ENCODE data around the gene THADA.
A peak's percentile ranks its signal among the peaks of the same experiment; 100 is the strongest.

Gene THADA

GRCh38 chr2:43474273-43474672 is 121.6 kb downstream of the THADA start:
- WGBS (ENCODE audit: insufficient coverage): no CpG with 5 or more reads among the region's 5 CpGs
- peaks cover 0 to 6% (median 2%) of the 10 kb centered on the region in 4 experiments for H3K36me3 ChIP-seq (ENCODE audit: control insufficient read depth in 4 of 4, insufficient read depth in 4 of 4, low read length in 3 of 4)
- H3K4me1 ChIP-seq (ENCODE audit: control extremely low read depth in 1 of 4, control insufficient read depth in 4 of 4, insufficient read depth in 4 of 4, low read length in 3 of 4): peaks cover 0 to 5% (median 0%) of the 10 kb centered on the region in 4 experiments
- no peaks in the 10 kb centered on the region for H3K27me3 ChIP-seq (replicated peaks in 2 of 5; ENCODE audit: control insufficient read depth in 4 of 5, insufficient read depth in 5 of 5, low read length in 4 of 5)
- no peaks in the 10 kb centered on the region for H3K9me3 ChIP-seq (ENCODE audit: control extremely low read depth in 1 of 5, control insufficient read depth in 4 of 5, insufficient read depth in 2 of 5, low read depth in 1 of 5, low read length in 4 of 5)
- H3K4me3 ChIP-seq (ENCODE audit: control insufficient read depth in 1 of 7, extremely low read depth in 1 of 7, insufficient read depth in 4 of 7, low read depth in 2 of 7, low read length in 6 of 7): no peak overlapping the region
- POLR2A ChIA-PET: no interaction called here
- DNase-seq: no peak
- no peak overlapping the region for H3K27ac ChIP-seq (ENCODE audit: insufficient read depth in 1 of 2, low read depth in 1 of 2, low read length in 2 of 2, poor library complexity in 1 of 2, severe bottlenecking in 2 of 2)
- CTCF ChIA-PET: interaction anchor here (2.0 to 2.1 kb wide), 2 partner anchors 11 to 245 kb away, joined by 7 to 14 read pairs; no protein-coding TSS in a partner anchor

- ChIA-PET POLR2A (interaction anchor here (0.7 kb wide), 1 partner anchor 142 kb away, joined by 4 read pairs; no protein-coding TSS in a partner anchor), CTCF (interaction anchor here (0.7 to 2.0 kb wide), 3 partner anchors 14 to 645 kb away, joined by 3 to 7 read pairs (median 5); no protein-coding TSS in a partner anchor)
- DNase-seq: no peak
Measured at GRCh38 chr2:43473767-43474166, 122.1 kb downstream of the THADA start.

GRCh38 chr2:43472527-43473194 is 123.2 kb downstream of the THADA start:
- H3K36me3 ChIP-seq (ENCODE audit: control insufficient read depth in 4 of 4, insufficient read depth in 4 of 4, low read length in 3 of 4): peaks cover 0 to 6% (median 2%) of the 10 kb centered on the region in 4 experiments
- H3K27me3 ChIP-seq (replicated peaks in 2 of 5; ENCODE audit: control insufficient read depth in 4 of 5, insufficient read depth in 5 of 5, low read length in 4 of 5): no peaks in the 10 kb centered on the region
- H3K4me1 ChIP-seq (ENCODE audit: control extremely low read depth in 1 of 4, control insufficient read depth in 4 of 4, insufficient read depth in 4 of 4, low read length in 3 of 4): peaks cover 0 to 5% (median 0%) of the 10 kb centered on the region in 4 experiments
- no peaks in the 10 kb centered on the region for H3K9me3 ChIP-seq (ENCODE audit: control extremely low read depth in 1 of 5, control insufficient read depth in 4 of 5, insufficient read depth in 2 of 5, low read depth in 1 of 5, low read length in 4 of 5)
- POLR2A ChIA-PET: no interaction called here
- H3K4me3 ChIP-seq (ENCODE audit: control insufficient read depth in 1 of 7, extremely low read depth in 1 of 7, insufficient read depth in 4 of 7, low read depth in 2 of 7, low read length in 6 of 7): no peak overlapping the region
- peak in 1 of 3 donors; percentile 38 for DNase-seq
- CTCF ChIA-PET: interaction anchor here (1.0 to 2.0 kb wide), 4 partner anchors 13 to 243 kb away, joined by 3 to 7 read pairs (median 4); no protein-coding TSS in a partner anchor
- no peak overlapping the region for H3K27ac ChIP-seq (ENCODE audit: insufficient read depth in 1 of 2, low read depth in 1 of 2, low read length in 2 of 2, poor library complexity in 1 of 2, severe bottlenecking in 2 of 2)
- WGBS (ENCODE audit: insufficient coverage): no CpG with 5 or more reads among the region's 3 CpGs

More at GRCh38 chr2:43473767-43474166, 122.1 kb downstream of the THADA start:
- Histone ChIP-seq H3K27me3 (replicated peaks in 2 of 5; ENCODE audit: control insufficient read depth in 4 of 5, insufficient read depth in 5 of 5, low read length in 4 of 5) (no peaks in the 10 kb centered on the region), H3K9me3 (ENCODE audit: control extremely low read depth in 1 of 5, control insufficient read depth in 4 of 5, insufficient read depth in 2 of 5, low read depth in 1 of 5, low read length in 4 of 5) (no peaks in the 10 kb centered on the region), H3K36me3 (ENCODE audit: control insufficient read depth in 4 of 4, insufficient read depth in 4 of 4, low read length in 3 of 4) (peaks cover 0 to 6% (median 2%) of the 10 kb centered on the region in 4 experiments), H3K4me3 (ENCODE audit: control insufficient read depth in 1 of 7, extremely low read depth in 1 of 7, insufficient read depth in 4 of 7, low read depth in 2 of 7, low read length in 6 of 7) (no peak overlapping the region), H3K27ac (ENCODE audit: insufficient read depth in 1 of 2, low read depth in 1 of 2, low read length in 2 of 2, poor library complexity in 1 of 2, severe bottlenecking in 2 of 2) (no peak overlapping the region), H3K4me1 (ENCODE audit: control extremely low read depth in 1 of 4, control insufficient read depth in 4 of 4, insufficient read depth in 4 of 4, low read length in 3 of 4) (peaks cover 0 to 5% (median 0%) of the 10 kb centered on the region in 4 experiments)
- WGBS (ENCODE audit: insufficient coverage): 98% methylated on average over 8 of the region's 8 CpGs

- 100% methylated on average over 3 of the region's 3 CpGs for WGBS (ENCODE audit: insufficient coverage)
- ChIA-PET POLR2A (no interaction called here), CTCF (interaction anchor here (1.1 kb wide), 1 partner anchor 234 kb away, joined by 3 read pairs; no protein-coding TSS in a partner anchor)
- H3K4me3 ChIP-seq (ENCODE audit: control insufficient read depth in 1 of 7, extremely low read depth in 1 of 7, insufficient read depth in 4 of 7, low read depth in 2 of 7, low read length in 6 of 7): no peak overlapping the region
- no peaks in the 10 kb centered on the region for H3K27me3 ChIP-seq (replicated peaks in 2 of 5; ENCODE audit: control insufficient read depth in 4 of 5, insufficient read depth in 5 of 5, low read length in 4 of 5)
- no peaks in the 10 kb centered on the region for H3K9me3 ChIP-seq (ENCODE audit: control extremely low read depth in 1 of 5, control insufficient read depth in 4 of 5, insufficient read depth in 2 of 5, low read depth in 1 of 5, low read length in 4 of 5)
- peaks cover 0 to 5% (median 2%) of the 10 kb centered on the region in 4 experiments for H3K36me3 ChIP-seq (ENCODE audit: control insufficient read depth in 4 of 4, insufficient read depth in 4 of 4, low read length in 3 of 4)
- peaks cover 0 to 5% (median 0%) of the 10 kb centered on the region in 4 experiments for H3K4me1 ChIP-seq (ENCODE audit: control extremely low read depth in 1 of 4, control insufficient read depth in 4 of 4, insufficient read depth in 4 of 4, low read length in 3 of 4)
- no peak for DNase-seq
- no peak overlapping the region for H3K27ac ChIP-seq (ENCODE audit: insufficient read depth in 1 of 2, low read depth in 1 of 2, low read length in 2 of 2, poor library complexity in 1 of 2, severe bottlenecking in 2 of 2)
Measured at GRCh38 chr2:43469713-43470112, 126.1 kb downstream of the THADA start.

GRCh38 chr2:43469094-43469493 is 126.7 kb downstream of the THADA start:
- Histone ChIP-seq H3K4me3 (ENCODE audit: control insufficient read depth in 1 of 7, extremely low read depth in 1 of 7, insufficient read depth in 4 of 7, low read depth in 2 of 7, low read length in 6 of 7) (no peak overlapping the region), H3K4me1 (ENCODE audit: control extremely low read depth in 1 of 4, control insufficient read depth in 4 of 4, insufficient read depth in 4 of 4, low read length in 3 of 4) (peaks cover 0 to under 1% (median 0%) of the 10 kb centered on the region in 4 experiments), H3K9me3 (ENCODE audit: control extremely low read depth in 1 of 5, control insufficient read depth in 4 of 5, insufficient read depth in 2 of 5, low read depth in 1 of 5, low read length in 4 of 5) (no peaks in the 10 kb centered on the region), H3K36me3 (ENCODE audit: control insufficient read depth in 4 of 4, insufficient read depth in 4 of 4, low read length in 3 of 4) (peaks cover 0 to 5% (median 2%) of the 10 kb centered on the region in 4 experiments), H3K27me3 (replicated peaks in 2 of 5; ENCODE audit: control insufficient read depth in 4 of 5, insufficient read depth in 5 of 5, low read length in 4 of 5) (no peaks in the 10 kb centered on the region), H3K27ac (ENCODE audit: insufficient read depth in 1 of 2, low read depth in 1 of 2, low read length in 2 of 2, poor library complexity in 1 of 2, severe bottlenecking in 2 of 2) (no peak overlapping the region)
- ChIA-PET CTCF (interaction anchor here (1.1 kb wide), 1 partner anchor 234 kb away, joined by 3 read pairs; no protein-coding TSS in a partner anchor), POLR2A (no interaction called here)
- no peak for DNase-seq
- 100% methylated on average over 1 of the region's 3 CpGs for WGBS (ENCODE audit: insufficient coverage)

GRCh38 chr2:43467891-43468290 is 127.9 kb downstream of the THADA start:
- 100% methylated on average over 1 of the region's 3 CpGs for WGBS (ENCODE audit: insufficient coverage)

GRCh38 chr2:43465234-43465633 is 130.6 kb downstream of the THADA start:
- POLR2A ChIA-PET: no interaction called here

More at GRCh38 chr2:43467891-43468290, 127.9 kb downstream of the THADA start:
- no peaks in the 10 kb centered on the region for H3K27me3 ChIP-seq (replicated peaks in 2 of 5; ENCODE audit: control insufficient read depth in 4 of 5, insufficient read depth in 5 of 5, low read length in 4 of 5)
- H3K9me3 ChIP-seq (ENCODE audit: control extremely low read depth in 1 of 5, control insufficient read depth in 4 of 5, insufficient read depth in 2 of 5, low read depth in 1 of 5, low read length in 4 of 5): no peaks in the 10 kb centered on the region
- ChIA-PET CTCF (interaction anchor here (1.6 kb wide), 1 partner anchor 8 kb away, joined by 3 read pairs; no protein-coding TSS in a partner anchor), POLR2A (no interaction called here)
- H3K27ac ChIP-seq (ENCODE audit: insufficient read depth in 1 of 2, low read depth in 1 of 2, low read length in 2 of 2, poor library complexity in 1 of 2, severe bottlenecking in 2 of 2): no peak overlapping the region
- H3K4me1 ChIP-seq (ENCODE audit: control extremely low read depth in 1 of 4, control insufficient read depth in 4 of 4, insufficient read depth in 4 of 4, low read length in 3 of 4): no peaks in the 10 kb centered on the region
- no peak for DNase-seq
- H3K36me3 ChIP-seq (ENCODE audit: control insufficient read depth in 4 of 4, insufficient read depth in 4 of 4, low read length in 3 of 4): peaks cover 0 to 5% (median under 1%) of the 10 kb centered on the region in 4 experiments
- no peak overlapping the region for H3K4me3 ChIP-seq (ENCODE audit: control insufficient read depth in 1 of 7, extremely low read depth in 1 of 7, insufficient read depth in 4 of 7, low read depth in 2 of 7, low read length in 6 of 7)

More at GRCh38 chr2:43465234-43465633, 130.6 kb downstream of the THADA start:
- no peak overlapping the region for H3K4me3 ChIP-seq (ENCODE audit: control insufficient read depth in 1 of 7, extremely low read depth in 1 of 7, insufficient read depth in 4 of 7, low read depth in 2 of 7, low read length in 6 of 7)
- WGBS (ENCODE audit: insufficient coverage): 100% methylated on average over 1 of the region's 2 CpGs
- H3K9me3 ChIP-seq (ENCODE audit: control extremely low read depth in 1 of 5, control insufficient read depth in 4 of 5, insufficient read depth in 2 of 5, low read depth in 1 of 5, low read length in 4 of 5): no peaks in the 10 kb centered on the region
- H3K27me3 ChIP-seq (replicated peaks in 2 of 5; ENCODE audit: control insufficient read depth in 4 of 5, insufficient read depth in 5 of 5, low read length in 4 of 5): no peaks in the 10 kb centered on the region
- no peak overlapping the region for H3K27ac ChIP-seq (ENCODE audit: insufficient read depth in 1 of 2, low read depth in 1 of 2, low read length in 2 of 2, poor library complexity in 1 of 2, severe bottlenecking in 2 of 2)
- DNase-seq: no peak
- peaks cover 0 to 12% (median 6%) of the 10 kb centered on the region in 4 experiments for H3K4me1 ChIP-seq (ENCODE audit: control extremely low read depth in 1 of 4, control insufficient read depth in 4 of 4, insufficient read depth in 4 of 4, low read length in 3 of 4)
- no peaks in the 10 kb centered on the region for H3K36me3 ChIP-seq (ENCODE audit: control insufficient read depth in 4 of 4, insufficient read depth in 4 of 4, low read length in 3 of 4)
- CTCF ChIA-PET: interaction anchor here (0.7 kb wide), 1 partner anchor 186 kb away, joined by 3 read pairs; no protein-coding TSS in a partner anchor

All from common myeloid progenitor, CD34-positive (primary cell).